CD14-positive monocyte (primary cell): ENCODE data around the gene AP1B1. TPM values are rescaled to one million over a fixed set of nuclear protein-coding genes. Genes with fewer than 3 reads are reported as not detected.

Source experiments
- DNase-seq, 3 donors: peaks; one replicate each; pipeline ENCODE4 v3.0.0-alpha.2; 2011 to 2022
- H2AFZ ChIP-seq: 2 replicates; pipeline ENCODE4 v1.6.0; 2012; ENCODE audit warnings: mild to moderate bottlenecking, low read depth, low read length, inconsistent platforms; ENCODE audit not compliant: insufficient read depth, poor library complexity, severe bottlenecking
- H3K27ac ChIP-seq, 2 donors: 1 replicate in 1 of 2; 2 replicates in 1 of 2; pipeline ENCODE4 v1.5.1; 2012 to 2013; ENCODE audit warnings: low read length in 2 of 2, control low read depth in 1 of 2, inconsistent platforms in 1 of 2, low read depth in 1 of 2, mild to moderate bottlenecking in 1 of 2
- H3K27me3 ChIP-seq, 2 donors: one replicate each; pipeline versions ENCODE4 v1.6.0 to v1.6.1; 2011 to 2013; ENCODE audit warnings: low read length in 2 of 2; ENCODE audit not compliant: control insufficient read depth in 2 of 2, insufficient read depth in 2 of 2
- H3K36me3 ChIP-seq, 2 donors: replicated peaks in 1 of 2; 1 replicate in 1 of 2; 2 replicates in 1 of 2; pipeline versions ENCODE4 v1.5.1 to v1.6.1; 2012 to 2013; ENCODE audit warnings: low read length in 2 of 2, control low read depth in 1 of 2, inconsistent platforms in 1 of 2, mild to moderate bottlenecking in 1 of 2; ENCODE audit not compliant: insufficient read depth in 2 of 2, control insufficient read depth in 1 of 2
- H3K4me1 ChIP-seq, 2 donors: 1 replicate in 1 of 2; 2 replicates in 1 of 2; pipeline versions ENCODE4 v1.5.1 to v1.6.1; 2012 to 2013; ENCODE audit warnings: low read length in 2 of 2, control low read depth in 1 of 2, inconsistent platforms in 1 of 2, mild to moderate bottlenecking in 1 of 2, moderate library complexity in 1 of 2; ENCODE audit not compliant: insufficient read depth in 2 of 2, control insufficient read depth in 1 of 2
- H3K4me2 ChIP-seq: replicated peaks from 2 replicates; pipeline ENCODE3; 2012; ENCODE audit warnings: low read length, moderate library complexity, mild to moderate bottlenecking; ENCODE audit not compliant: poor library complexity, severe bottlenecking; ENCODE audit errors: extremely low read depth
- H3K4me3 ChIP-seq, 3 experiments: fragments of 200-600 bp in 1 of 3; sonication (generic) in 1 of 3; replicated peaks in 1 of 3; 1 replicate in 2 of 3; 2 replicates in 1 of 3; pipeline ENCODE4 v1.5.1; 2011 to 2013; ENCODE audit warnings: low read length in 3 of 3, mild to moderate bottlenecking in 3 of 3, control low read depth in 2 of 3, low read depth in 2 of 3, inconsistent platforms in 1 of 3, moderate library complexity in 1 of 3
- H3K79me2 ChIP-seq: 2 replicates; pipeline ENCODE4 v1.6.0; 2012; ENCODE audit warnings: mild to moderate bottlenecking, control low read depth, inconsistent platforms, low read length, moderate library complexity; ENCODE audit not compliant: insufficient read depth
- H3K9ac ChIP-seq: 2 replicates; pipeline ENCODE4 v1.6.0; 2017; ENCODE audit warnings: low read length, mild to moderate bottlenecking; ENCODE audit not compliant: insufficient read depth, poor library complexity, severe bottlenecking
- H3K9me3 ChIP-seq, 2 donors: replicated peaks in 1 of 2; 1 replicate in 1 of 2; 2 replicates in 1 of 2; pipeline versions ENCODE4 v1.5.1 to v1.6.1; 2012 to 2013; ENCODE audit warnings: low read length in 2 of 2, control low read depth in 1 of 2; ENCODE audit not compliant: control insufficient read depth in 1 of 2, insufficient read depth in 1 of 2
- H4K20me1 ChIP-seq: 2 replicates; pipeline ENCODE4 v1.6.0; 2012; ENCODE audit warnings: mild to moderate bottlenecking, low read length, control low read depth, moderate library complexity; ENCODE audit not compliant: insufficient read depth
- H3K27ac Mint-ChIP-seq, 7 donors: one replicate each; pipeline ENCODE4 v1.8.0; 2020; ENCODE audit warnings: mild to moderate bottlenecking in 7 of 7, mixed read lengths in 7 of 7, moderate library complexity in 6 of 7, inconsistent platforms in 2 of 7
- H3K27me3 Mint-ChIP-seq, 3 donors: one replicate each; pipeline ENCODE4 v1.8.0; 2021 to 2022; ENCODE audit warnings: low read depth in 3 of 3, mild to moderate bottlenecking in 3 of 3, mixed read lengths in 3 of 3, moderate library complexity in 3 of 3, inconsistent platforms in 1 of 3
- H3K36me3 Mint-ChIP-seq, 2 donors: one replicate each; pipeline ENCODE4 v1.8.0; 2020; ENCODE audit warnings: mixed read lengths in 2 of 2, inconsistent platforms in 1 of 2, mild to moderate bottlenecking in 1 of 2
- H3K4me1 Mint-ChIP-seq: one replicate; pipeline ENCODE4 v1.8.0; 2020; ENCODE audit warnings: mild to moderate bottlenecking, mixed read lengths
- H3K4me3 Mint-ChIP-seq, 2 donors: one replicate each; pipeline ENCODE4 v1.8.0; 2020; ENCODE audit warnings: mild to moderate bottlenecking in 2 of 2, mixed read lengths in 2 of 2, moderate library complexity in 1 of 2
- H3K9me3 Mint-ChIP-seq, 7 donors: one replicate each; pipeline ENCODE4 v1.8.0; 2020 to 2022; ENCODE audit warnings: mixed read lengths in 7 of 7, mild to moderate bottlenecking in 6 of 7, moderate library complexity in 6 of 7, inconsistent platforms in 2 of 7
- whole genome bisulfite sequencing: methylation state at CpG from one replicate; pipeline ENCODE4 v1.1.5; 2013; ENCODE audit warnings: missing lambda C conversion rate; ENCODE audit not compliant: insufficient coverage; 5-methylcytosine and 5-hydroxymethylcytosine counted together
- intact Hi-C, 2 donors: fragments of 100-400 bp; cut with micrococcal nuclease; formaldehyde crosslinking; loops; one replicate each; pipeline versions ENCODE4 v1.15.0 to v1.15.1; 2023
- polyA plus RNA-seq, 3 donors: library from polyadenylated mRNA; depleted of rRNA in 1 of 3; unstranded in 2 of 3; stranded (reverse) in 1 of 3; fragments of 300-500 nt in 2 of 3; fragments of >200 nt in 1 of 3; fragmentation: Illumina TruSeq in 2 of 3; gene quantifications; 1 replicate in 2 of 3; 2 replicates in 1 of 3; pipeline ENCODE4 v1.2.3, GENCODE V29; 2012 to 2021
- TF ChIP-seq, protein P1 (sequence below): fragments of 200-600 bp; IDR thresholded peaks from one replicate; pipeline ENCODE4 v1.8.0; 2022; ENCODE audit warnings: antibody characterized with exemption, mild to moderate bottlenecking

Gene AP1B1
- polyA plus RNA-seq, 3 donors = 29.0 to 102 (median 40.3) TPM

GRCh38 chr22:29348041-29348440 lies 40.3 kb downstream of the AP1B1 start:
- Histone ChIP-seq H2AFZ (no peak overlapping the region), H4K20me1 (peaks cover 57% of the 10 kb centered on the region), H3K79me2 (no peaks in the 10 kb centered on the region), H3K9ac (no peak overlapping the region), H3K27me3 (no peaks in the 10 kb centered on the region), H3K9me3 (no peaks in the 10 kb centered on the region), H3K27ac (no peak overlapping the region), H3K36me3 (peaks cover 92 to 100% of the 10 kb centered on the region in 2 donors), H3K4me3 (no peak overlapping the region), H3K4me2 (no peak overlapping the region), H3K4me1 (no peaks in the 10 kb centered on the region)
- H3K36me3 Mint-ChIP-seq = peaks cover 97 to 100% of the 10 kb centered on the region in 2 donors
- no peak for DNase-seq
- WGBS = 100% methylated on average over 1 of the region's 2 CpGs
- no peak overlapping the region for H3K27ac Mint-ChIP-seq
- TF ChIP-seq, protein P1, sequence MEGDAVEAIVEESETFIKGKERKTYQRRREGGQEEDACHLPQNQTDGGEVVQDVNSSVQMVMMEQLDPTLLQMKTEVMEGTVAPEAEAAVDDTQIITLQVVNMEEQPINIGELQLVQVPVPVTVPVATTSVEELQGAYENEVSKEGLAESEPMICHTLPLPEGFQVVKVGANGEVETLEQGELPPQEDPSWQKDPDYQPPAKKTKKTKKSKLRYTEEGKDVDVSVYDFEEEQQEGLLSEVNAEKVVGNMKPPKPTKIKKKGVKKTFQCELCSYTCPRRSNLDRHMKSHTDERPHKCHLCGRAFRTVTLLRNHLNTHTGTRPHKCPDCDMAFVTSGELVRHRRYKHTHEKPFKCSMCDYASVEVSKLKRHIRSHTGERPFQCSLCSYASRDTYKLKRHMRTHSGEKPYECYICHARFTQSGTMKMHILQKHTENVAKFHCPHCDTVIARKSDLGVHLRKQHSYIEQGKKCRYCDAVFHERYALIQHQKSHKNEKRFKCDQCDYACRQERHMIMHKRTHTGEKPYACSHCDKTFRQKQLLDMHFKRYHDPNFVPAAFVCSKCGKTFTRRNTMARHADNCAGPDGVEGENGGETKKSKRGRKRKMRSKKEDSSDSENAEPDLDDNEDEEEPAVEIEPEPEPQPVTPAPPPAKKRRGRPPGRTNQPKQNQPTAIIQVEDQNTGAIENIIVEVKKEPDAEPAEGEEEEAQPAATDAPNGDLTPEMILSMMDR = no peak
- H3K9me3 Mint-ChIP-seq = no peaks in the 10 kb centered on the region
- intact Hi-C loops = no loop called here
- no peak overlapping the region for H3K4me3 Mint-ChIP-seq
- no peaks in the 10 kb centered on the region for H3K4me1 Mint-ChIP-seq
- H3K27me3 Mint-ChIP-seq = peaks cover 0 to 1% (median 0%) of the 10 kb centered on the region in 3 donors

- Mint-ChIP-seq H3K4me3 (no peak overlapping the region), H3K27ac (no peak overlapping the region), H3K36me3 (peaks cover 95 to 100% of the 10 kb centered on the region in 2 donors), H3K9me3 (no peaks in the 10 kb centered on the region), H3K27me3 (peaks cover 0 to 1% (median 0%) of the 10 kb centered on the region in 3 donors), H3K4me1 (no peaks in the 10 kb centered on the region)
- intact Hi-C loops = no loop called here
- H3K27ac ChIP-seq = no peak overlapping the region
- no peak overlapping the region for H3K4me3 ChIP-seq
- no peak overlapping the region for H3K4me2 ChIP-seq
- no peaks in the 10 kb centered on the region for H3K9me3 ChIP-seq
- H2AFZ ChIP-seq = no peak overlapping the region
- H3K27me3 ChIP-seq = no peaks in the 10 kb centered on the region
- DNase-seq = no peak
- TF ChIP-seq, protein P1 = no peak
- H3K79me2 ChIP-seq = no peaks in the 10 kb centered on the region
- peaks cover 59% of the 10 kb centered on the region for H4K20me1 ChIP-seq
- no peaks in the 10 kb centered on the region for H3K4me1 ChIP-seq
- H3K9ac ChIP-seq = no peak overlapping the region
- 92% methylated on average over 2 of the region's 4 CpGs for WGBS
- peaks cover 91 to 100% of the 10 kb centered on the region in 2 donors for H3K36me3 ChIP-seq
Measured at GRCh38 chr22:29346659-29347058, 41.7 kb downstream of the AP1B1 start.
